Medulla oblongata (tissue), 1 donor: Measurements from ENCODE around the gene MYLIP.

Source experiments
- DNase-seq: peaks from one replicate; pipeline ENCODE4 v3.0.0-alpha.2; 2015; ENCODE audit errors: extremely low spot score

MYLIP gene

GRCh38 chr6:16128759-16129622, at the start of gene MYLIP:
Gene MYLIP (plus strand): TSS chr6:16129086. CDS start chr6:16129323, 237 bp downstream.
- DNase-seq: peak; percentile 98

- DNase-seq: no peak
Observed at GRCh38 chr6:16079354-16079753, 49.5 kb upstream of the MYLIP start.

GRCh38 chr6:16080204-16080603, 48.7 kb upstream of the MYLIP start:
- no peak for DNase-seq

GRCh38 chr6:16081326-16081725, 47.6 kb upstream of the MYLIP start:
- DNase-seq: no peak

- DNase-seq: no peak
Observed at GRCh38 chr6:16082361-16082760, 46.5 kb upstream of the MYLIP start.

- no peak for DNase-seq
Observed at GRCh38 chr6:16086965-16087364, 41.9 kb upstream of the MYLIP start.

- no peak for DNase-seq
Observed at GRCh38 chr6:16087386-16087785, 41.5 kb upstream of the MYLIP start.

GRCh38 chr6:16088409-16088808, 40.5 kb upstream of the MYLIP start:
- DNase-seq: no peak

- DNase-seq: no peak
Observed at GRCh38 chr6:16089232-16090062, 39.4 kb upstream of the MYLIP start.

GRCh38 chr6:16090452-16090851, 38.4 kb upstream of the MYLIP start:
- DNase-seq: no peak

GRCh38 chr6:16090920-16091319, 38.0 kb upstream of the MYLIP start:
- DNase-seq: no peak

- no peak for DNase-seq
Observed at GRCh38 chr6:16092140-16092539, 36.7 kb upstream of the MYLIP start.

GRCh38 chr6:16092990-16093389, 35.9 kb upstream of the MYLIP start:
- no peak for DNase-seq

GRCh38 chr6:16095180-16095579, 33.7 kb upstream of the MYLIP start:
- no peak for DNase-seq

- DNase-seq: no peak
Observed at GRCh38 chr6:16097382-16098171, 31.3 kb upstream of the MYLIP start.

- DNase-seq: no peak
Observed at GRCh38 chr6:16098211-16098610, 30.7 kb upstream of the MYLIP start.

- DNase-seq: no peak
Observed at GRCh38 chr6:16102208-16102607, 26.7 kb upstream of the MYLIP start.

- DNase-seq: no peak
Observed at GRCh38 chr6:16103722-16104121, 25.2 kb upstream of the MYLIP start.

GRCh38 chr6:16104624-16105433, 24.1 kb upstream of the MYLIP start:
- DNase-seq: no peak

- DNase-seq: no peak
Observed at GRCh38 chr6:16105854-16106253, 23.0 kb upstream of the MYLIP start.
